ENCODE measurements around the gene DDX59. TPM values are rescaled to one million over a fixed set of nuclear protein-coding genes. Genes with fewer than 3 reads are reported as not detected.

Gene DDX59
- total and polyA plus RNA-seq, 2 experiments from 2014 or later = 9.6 to 13.3 TPM

GRCh38 chr1:200693327-200693726 is 23.6 kb upstream of the DDX59 start:
- Histone ChIP-seq H3K4me3 (no peak overlapping the region), H3K4me1 (ENCODE audit: low read depth) (no peaks in the 10 kb centered on the region), H3K9me3 (ENCODE audit: low read depth) (no peaks in the 10 kb centered on the region), H3K36me3 (no peaks in the 10 kb centered on the region), H3K27ac (no peak overlapping the region), H3K27me3 (no peaks in the 10 kb centered on the region)
- no peak for DNase-seq (ENCODE audit: low read depth in 1 of 2, low spot score in 1 of 2)
- no peak for TF ChIP-seq CTCF (IDR thresholded peaks at IDR 0.05; ENCODE audit: low read depth, low read length)

- no peak for DNase-seq (ENCODE audit: low read depth in 1 of 2, low spot score in 1 of 2)
Observed at GRCh38 chr1:200692316-200692715, 22.6 kb upstream of the DDX59 start.

GRCh38 chr1:200686620-200687019 is 16.9 kb upstream of the DDX59 start:
- no peak for TF ChIP-seq CTCF (IDR thresholded peaks at IDR 0.05; ENCODE audit: low read depth, low read length)
- Histone ChIP-seq H3K4me1 (ENCODE audit: low read depth) (peaks cover 6% of the 10 kb centered on the region), H3K9me3 (ENCODE audit: low read depth) (no peaks in the 10 kb centered on the region), H3K36me3 (no peaks in the 10 kb centered on the region), H3K27ac (no peak overlapping the region), H3K27me3 (no peaks in the 10 kb centered on the region), H3K4me3 (no peak overlapping the region)
- no peak for DNase-seq (ENCODE audit: low read depth in 1 of 2, low spot score in 1 of 2)

More at GRCh38 chr1:200692316-200692715, 22.6 kb upstream of the DDX59 start:
- no peaks in the 10 kb centered on the region for H3K4me1 ChIP-seq (ENCODE audit: low read depth)
- no peak for TF ChIP-seq CTCF (IDR thresholded peaks at IDR 0.05; ENCODE audit: low read depth, low read length)
- no peak overlapping the region for H3K27ac ChIP-seq
- no peaks in the 10 kb centered on the region for H3K9me3 ChIP-seq (ENCODE audit: low read depth)
- no peak overlapping the region for H3K4me3 ChIP-seq
- H3K36me3 ChIP-seq = no peaks in the 10 kb centered on the region
- no peaks in the 10 kb centered on the region for H3K27me3 ChIP-seq

GRCh38 chr1:200684015-200684414 is 14.3 kb upstream of the DDX59 start:
- H3K4me1 ChIP-seq (ENCODE audit: low read depth) = peaks cover 16% of the 10 kb centered on the region
- no peak for DNase-seq (ENCODE audit: low read depth in 1 of 2, low spot score in 1 of 2)
- H3K4me3 ChIP-seq = no peak overlapping the region
- no peaks in the 10 kb centered on the region for H3K27me3 ChIP-seq
- TF ChIP-seq CTCF (IDR thresholded peaks at IDR 0.05; ENCODE audit: low read depth, low read length) = no peak
- no peaks in the 10 kb centered on the region for H3K9me3 ChIP-seq (ENCODE audit: low read depth)
- no peak overlapping the region for H3K27ac ChIP-seq
- no peaks in the 10 kb centered on the region for H3K36me3 ChIP-seq

GRCh38 chr1:200683298-200683697 is 13.6 kb upstream of the DDX59 start:
- H3K4me3 ChIP-seq = no peak overlapping the region
- H3K27me3 ChIP-seq = no peaks in the 10 kb centered on the region
- DNase-seq (ENCODE audit: low read depth in 1 of 2, low spot score in 1 of 2) = no peak
- H3K27ac ChIP-seq = no peak overlapping the region
- no peak for TF ChIP-seq CTCF (IDR thresholded peaks at IDR 0.05; ENCODE audit: low read depth, low read length)
- H3K36me3 ChIP-seq = no peaks in the 10 kb centered on the region
- H3K9me3 ChIP-seq (ENCODE audit: low read depth) = no peaks in the 10 kb centered on the region
- H3K4me1 ChIP-seq (ENCODE audit: low read depth) = peaks cover 16% of the 10 kb centered on the region

- H3K4me3 ChIP-seq = no peak overlapping the region
- no peak for TF ChIP-seq CTCF (IDR thresholded peaks at IDR 0.05; ENCODE audit: low read depth, low read length)
- DNase-seq (ENCODE audit: low read depth in 1 of 2, low spot score in 1 of 2) = peak in 1 of 2 donors; percentile 65
- H3K4me1 ChIP-seq (ENCODE audit: low read depth) = peaks cover 16% of the 10 kb centered on the region
- H3K9me3 ChIP-seq (ENCODE audit: low read depth) = no peaks in the 10 kb centered on the region
- no peaks in the 10 kb centered on the region for H3K36me3 ChIP-seq
- H3K27me3 ChIP-seq = no peaks in the 10 kb centered on the region
- peak overlapping the region; percentile 89 for H3K27ac ChIP-seq
Observed at GRCh38 chr1:200681231-200681630, 11.5 kb upstream of the DDX59 start.

All from cardiac muscle cell (in vitro differentiated cells and primary cell).